HEK293 (cell line): ENCODE results near the gene EID3.

ENCODE experiments used
- CTCF ChIA-PET: fragments of 350-600 bp; formaldehyde crosslinking; extraction: SDS; loops from one replicate; lab custom pipeline; 2021; ENCODE audit warnings: antibody characterized with exemption; lab: Yijun Ruan, JAX
- POLR2A ChIA-PET: fragments of 300-600 bp; formaldehyde crosslinking; extraction: SDS; loops from one replicate; lab custom pipeline; 2020; ENCODE audit warnings: antibody characterized with exemption, inconsistent platforms; lab: Yijun Ruan, JAX
- H3K27ac ChIP-seq: fragments of 200-500 bp; sonication (Bioruptor generic); 2 replicates; pipeline ENCODE4 v1.5.1; 2014; ENCODE audit warnings: low read depth, low read length, control low read depth, inconsistent platforms; ENCODE audit errors: extremely low read depth
- H3K36me3 ChIP-seq, 2 experiments: fragments of 200-500 bp in 1 of 2; sonication (Bioruptor generic) in 1 of 2; 1 replicate in 1 of 2; 2 replicates in 1 of 2; pipeline ENCODE4 v1.5.1; 2014 to 2017; ENCODE audit warnings: inconsistent platforms in 2 of 2, low read length in 2 of 2; ENCODE audit not compliant: control insufficient read depth in 2 of 2, insufficient read depth in 1 of 2
- H3K4me1 ChIP-seq: fragments of 200-500 bp; sonication (Bioruptor generic); 2 replicates; pipeline ENCODE4 v1.5.1; 2014; ENCODE audit warnings: mild to moderate bottlenecking, low read length, inconsistent platforms; ENCODE audit not compliant: control insufficient read depth, insufficient read depth
- H3K4me3 ChIP-seq: 2 replicates; pipeline ENCODE4 v1.5.1; 2011; ENCODE audit warnings: low read depth, mild to moderate bottlenecking, control low read depth, low read length, moderate library complexity
- H3K9me3 ChIP-seq: fragments of 200-500 bp; sonication (Bioruptor generic); 2 replicates; pipeline ENCODE4 v1.5.1; 2014; ENCODE audit warnings: low read depth, low read length, inconsistent platforms; ENCODE audit not compliant: control insufficient read depth, insufficient read depth
- FEZF1 ChIP-seq: fragments of 450-650 bp; formaldehyde crosslinking; IDR thresholded peaks from 2 replicates; pipeline ENCODE4 v1.5.1; 2016; ENCODE audit warnings: missing biosample characterization, missing genetic modification characterization
- ZFP41 ChIP-seq: fragments of 450-650 bp; formaldehyde crosslinking; IDR thresholded peaks from 2 replicates; pipeline ENCODE4 v1.5.1; 2016; ENCODE audit warnings: missing biosample characterization, missing genetic modification characterization, borderline replicate concordance
- ZIC2 ChIP-seq: fragments of 450-650 bp; formaldehyde crosslinking; IDR thresholded peaks from 2 replicates; pipeline ENCODE4 v1.5.1; 2016; ENCODE audit warnings: missing biosample characterization, missing genetic modification characterization
- ZNF416 ChIP-seq: fragments of 450-650 bp; formaldehyde crosslinking; IDR thresholded peaks from 2 replicates; pipeline ENCODE4 v1.5.1; 2016; ENCODE audit warnings: missing biosample characterization, missing genetic modification characterization
- ZNF549 ChIP-seq: fragments of 450-650 bp; IDR thresholded peaks from 2 replicates; pipeline ENCODE4 v1.5.1; 2018; ENCODE audit warnings: missing biosample characterization, missing genetic modification characterization, mild to moderate bottlenecking, inconsistent platforms, moderate library complexity
- ZNF785 ChIP-seq: fragments of 450-650 bp; formaldehyde crosslinking; IDR thresholded peaks from 2 replicates; pipeline ENCODE4 v1.5.1; 2016; ENCODE audit warnings: missing biosample characterization, missing genetic modification characterization
- TF ChIP-seq, protein P1 (sequence below): fragments of 450-650 bp; formaldehyde crosslinking; conservative IDR thresholded peaks from 2 replicates; pipeline ENCODE4 v1.5.1; 2016; ENCODE audit warnings: low read depth, missing biosample characterization, missing genetic modification characterization
- TF ChIP-seq, protein P2 (sequence below): sonication (generic); formaldehyde crosslinking; IDR thresholded peaks from 2 replicates; pipeline ENCODE4 v1.8.1; 2022; ENCODE audit warnings: mild to moderate bottlenecking, moderate library complexity, missing genetic modification reagents
- TF ChIP-seq, protein P3 (sequence below): fragments of 450-650 bp; formaldehyde crosslinking; IDR thresholded peaks from 2 replicates; pipeline ENCODE4 v1.5.1; 2016; ENCODE audit warnings: missing biosample characterization, missing genetic modification characterization
- TF ChIP-seq, protein P4 (sequence below): fragments of 450-650 bp; formaldehyde crosslinking; IDR thresholded peaks from 2 replicates; pipeline ENCODE4 v1.5.1; 2016; ENCODE audit warnings: missing biosample characterization, missing genetic modification characterization
- TF ChIP-seq, protein P5 (sequence below): fragments of 450-650 bp; formaldehyde crosslinking; IDR thresholded peaks from 2 replicates; pipeline ENCODE4 v1.5.1; 2017; ENCODE audit warnings: missing biosample characterization, missing genetic modification characterization

EID3 gene

DNA sequence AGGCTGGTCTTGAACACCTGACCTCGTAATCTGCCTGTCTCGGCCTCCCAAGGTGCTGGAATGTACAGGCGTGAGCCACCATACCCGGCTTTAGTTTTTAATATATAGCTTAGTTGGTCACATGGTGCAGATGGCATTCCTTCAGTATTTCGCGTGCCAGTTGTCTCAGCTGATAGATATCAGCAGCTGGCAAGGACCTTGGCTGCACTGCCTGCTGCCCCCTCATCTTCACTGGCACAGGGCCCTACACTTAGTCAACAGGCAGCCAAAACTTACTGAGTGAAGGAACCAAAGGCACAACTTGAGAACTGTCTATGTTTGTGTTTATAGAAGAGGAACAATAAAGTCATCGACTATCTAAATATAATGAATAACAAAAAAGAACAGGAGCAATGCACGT, 31.0 kb downstream of the EID3 start:
- no peaks in the 10 kb centered on the region for H3K4me1 ChIP-seq
- H3K27ac ChIP-seq, result no peak overlapping the region
- H3K36me3 ChIP-seq, result peaks cover 42 to 66% of the 10 kb centered on the region in 2 experiments
- CTCF ChIA-PET, result no interaction called here
- no peak overlapping the region for H3K4me3 ChIP-seq
- TF ChIP-seq, protein P1, sequence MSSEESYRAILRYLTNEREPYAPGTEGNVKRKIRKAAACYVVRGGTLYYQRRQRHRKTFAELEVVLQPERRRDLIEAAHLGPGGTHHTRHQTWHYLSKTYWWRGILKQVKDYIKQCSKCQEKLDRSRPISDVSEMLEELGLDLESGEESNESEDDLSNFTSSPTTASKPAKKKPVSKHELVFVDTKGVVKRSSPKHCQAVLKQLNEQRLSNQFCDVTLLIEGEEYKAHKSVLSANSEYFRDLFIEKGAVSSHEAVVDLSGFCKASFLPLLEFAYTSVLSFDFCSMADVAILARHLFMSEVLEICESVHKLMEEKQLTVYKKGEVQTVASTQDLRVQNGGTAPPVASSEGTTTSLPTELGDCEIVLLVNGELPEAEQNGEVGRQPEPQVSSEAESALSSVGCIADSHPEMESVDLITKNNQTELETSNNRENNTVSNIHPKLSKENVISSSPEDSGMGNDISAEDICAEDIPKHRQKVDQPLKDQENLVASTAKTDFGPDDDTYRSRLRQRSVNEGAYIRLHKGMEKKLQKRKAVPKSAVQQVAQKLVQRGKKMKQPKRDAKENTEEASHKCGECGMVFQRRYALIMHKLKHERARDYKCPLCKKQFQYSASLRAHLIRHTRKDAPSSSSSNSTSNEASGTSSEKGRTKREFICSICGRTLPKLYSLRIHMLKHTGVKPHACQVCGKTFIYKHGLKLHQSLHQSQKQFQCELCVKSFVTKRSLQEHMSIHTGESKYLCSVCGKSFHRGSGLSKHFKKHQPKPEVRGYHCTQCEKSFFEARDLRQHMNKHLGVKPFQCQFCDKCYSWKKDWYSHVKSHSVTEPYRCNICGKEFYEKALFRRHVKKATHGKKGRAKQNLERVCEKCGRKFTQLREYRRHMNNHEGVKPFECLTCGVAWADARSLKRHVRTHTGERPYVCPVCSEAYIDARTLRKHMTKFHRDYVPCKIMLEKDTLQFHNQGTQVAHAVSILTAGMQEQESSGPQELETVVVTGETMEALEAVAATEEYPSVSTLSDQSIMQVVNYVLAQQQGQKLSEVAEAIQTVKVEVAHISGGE (tag by site-specific recombination), result no peak
- TF ChIP-seq, protein P2, sequence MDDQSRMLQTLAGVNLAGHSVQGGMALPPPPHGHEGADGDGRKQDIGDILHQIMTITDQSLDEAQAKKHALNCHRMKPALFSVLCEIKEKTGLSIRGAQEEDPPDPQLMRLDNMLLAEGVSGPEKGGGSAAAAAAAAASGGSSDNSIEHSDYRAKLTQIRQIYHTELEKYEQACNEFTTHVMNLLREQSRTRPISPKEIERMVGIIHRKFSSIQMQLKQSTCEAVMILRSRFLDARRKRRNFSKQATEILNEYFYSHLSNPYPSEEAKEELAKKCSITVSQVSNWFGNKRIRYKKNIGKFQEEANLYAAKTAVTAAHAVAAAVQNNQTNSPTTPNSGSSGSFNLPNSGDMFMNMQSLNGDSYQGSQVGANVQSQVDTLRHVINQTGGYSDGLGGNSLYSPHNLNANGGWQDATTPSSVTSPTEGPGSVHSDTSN (CRISPR knock-in tag), result no peak
- TF ChIP-seq ZIC2 (tag by site-specific recombination), result no peak
- no peak for TF ChIP-seq ZNF785 (tag by site-specific recombination)
- no peak for TF ChIP-seq ZFP41 (tag by site-specific recombination)
- TF ChIP-seq ZNF549 (tag by site-specific recombination), result no peak
- TF ChIP-seq ZNF416 (tag by site-specific recombination), result no peak
- TF ChIP-seq, protein P3, sequence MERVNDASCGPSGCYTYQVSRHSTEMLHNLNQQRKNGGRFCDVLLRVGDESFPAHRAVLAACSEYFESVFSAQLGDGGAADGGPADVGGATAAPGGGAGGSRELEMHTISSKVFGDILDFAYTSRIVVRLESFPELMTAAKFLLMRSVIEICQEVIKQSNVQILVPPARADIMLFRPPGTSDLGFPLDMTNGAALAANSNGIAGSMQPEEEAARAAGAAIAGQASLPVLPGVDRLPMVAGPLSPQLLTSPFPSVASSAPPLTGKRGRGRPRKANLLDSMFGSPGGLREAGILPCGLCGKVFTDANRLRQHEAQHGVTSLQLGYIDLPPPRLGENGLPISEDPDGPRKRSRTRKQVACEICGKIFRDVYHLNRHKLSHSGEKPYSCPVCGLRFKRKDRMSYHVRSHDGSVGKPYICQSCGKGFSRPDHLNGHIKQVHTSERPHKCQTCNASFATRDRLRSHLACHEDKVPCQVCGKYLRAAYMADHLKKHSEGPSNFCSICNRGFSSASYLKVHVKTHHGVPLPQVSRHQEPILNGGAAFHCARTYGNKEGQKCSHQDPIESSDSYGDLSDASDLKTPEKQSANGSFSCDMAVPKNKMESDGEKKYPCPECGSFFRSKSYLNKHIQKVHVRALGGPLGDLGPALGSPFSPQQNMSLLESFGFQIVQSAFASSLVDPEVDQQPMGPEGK (tag by site-specific recombination), result no peak
- H3K9me3 ChIP-seq, result no peaks in the 10 kb centered on the region
- POLR2A ChIA-PET, result no interaction called here

DNA sequence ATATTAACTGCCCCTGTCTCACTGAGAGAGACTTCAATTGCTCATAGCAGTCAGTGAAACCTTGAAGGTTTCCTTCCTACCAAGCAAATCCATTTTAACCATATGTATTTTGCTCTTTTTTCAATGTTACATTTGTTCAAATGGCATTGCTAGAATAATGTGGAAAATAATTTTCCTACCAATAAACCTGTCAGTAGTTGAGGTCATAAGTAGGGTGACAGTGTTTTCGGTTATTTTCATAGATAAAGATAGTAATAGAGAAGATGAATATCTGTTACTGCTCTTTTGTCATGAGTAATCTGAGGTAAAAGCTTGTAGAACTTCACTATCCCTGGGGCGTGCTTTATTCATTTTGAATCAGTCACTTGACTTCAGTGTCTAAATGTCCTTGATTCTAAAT, 32.6 kb downstream of the EID3 start:
- ChIA-PET CTCF (no interaction called here), POLR2A (no interaction called here)
- no peak overlapping the region for H3K4me3 ChIP-seq
- no peak overlapping the region for H3K27ac ChIP-seq
- no peaks in the 10 kb centered on the region for H3K9me3 ChIP-seq
- peaks cover 50 to 75% of the 10 kb centered on the region in 2 experiments for H3K36me3 ChIP-seq
- TF ChIP-seq FEZF1 (tag by site-specific recombination), result peak; percentile 51; the same call in 1 of the 2 replicates
- TF ChIP-seq, protein P4, sequence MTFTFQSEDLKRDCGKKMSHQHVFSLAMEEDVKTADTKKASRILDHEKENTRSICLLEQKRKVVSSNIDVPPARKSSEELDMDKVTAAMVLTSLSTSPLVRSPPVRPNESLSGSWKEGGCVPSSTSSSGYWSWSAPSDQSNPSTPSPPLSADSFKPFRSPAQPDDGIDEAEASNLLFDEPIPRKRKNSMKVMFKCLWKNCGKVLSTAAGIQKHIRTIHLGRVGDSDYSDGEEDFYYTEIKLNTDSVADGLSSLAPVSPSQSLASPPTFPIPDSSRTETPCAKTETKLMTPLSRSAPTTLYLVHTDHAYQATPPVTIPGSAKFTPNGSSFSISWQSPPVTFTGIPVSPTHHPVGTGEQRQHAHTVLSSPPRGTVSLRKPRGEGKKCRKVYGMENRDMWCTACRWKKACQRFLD (tag by site-specific recombination), result no peak
- TF ChIP-seq, protein P5, sequence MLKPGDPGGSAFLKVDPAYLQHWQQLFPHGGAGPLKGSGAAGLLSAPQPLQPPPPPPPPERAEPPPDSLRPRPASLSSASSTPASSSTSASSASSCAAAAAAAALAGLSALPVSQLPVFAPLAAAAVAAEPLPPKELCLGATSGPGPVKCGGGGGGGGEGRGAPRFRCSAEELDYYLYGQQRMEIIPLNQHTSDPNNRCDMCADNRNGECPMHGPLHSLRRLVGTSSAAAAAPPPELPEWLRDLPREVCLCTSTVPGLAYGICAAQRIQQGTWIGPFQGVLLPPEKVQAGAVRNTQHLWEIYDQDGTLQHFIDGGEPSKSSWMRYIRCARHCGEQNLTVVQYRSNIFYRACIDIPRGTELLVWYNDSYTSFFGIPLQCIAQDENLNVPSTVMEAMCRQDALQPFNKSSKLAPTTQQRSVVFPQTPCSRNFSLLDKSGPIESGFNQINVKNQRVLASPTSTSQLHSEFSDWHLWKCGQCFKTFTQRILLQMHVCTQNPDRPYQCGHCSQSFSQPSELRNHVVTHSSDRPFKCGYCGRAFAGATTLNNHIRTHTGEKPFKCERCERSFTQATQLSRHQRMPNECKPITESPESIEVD (tag by site-specific recombination), result peak; percentile 21; the same call in 1 of the 2 replicates
- H3K4me1 ChIP-seq, result no peaks in the 10 kb centered on the region
